ENCODE data around the gene ALDH3A1.

Gene ALDH3A1

GRCh38 chr17:19718613-19719354 is 29.3 kb downstream of the ALDH3A1 start:
- no peak for DNase-seq (ENCODE audit: low read depth)

GRCh38 chr17:19718041-19718612 is 30.0 kb downstream of the ALDH3A1 start:
- DNase-seq (ENCODE audit: low read depth) = no peak

GRCh38 chr17:19717411-19717908 is 30.6 kb downstream of the ALDH3A1 start:
- no peak for DNase-seq (ENCODE audit: low read depth)

- no peak for DNase-seq (ENCODE audit: low read depth)
These were observed 31.1 kb downstream of the ALDH3A1 start for GRCh38 chr17:19717031-19717360.

GRCh38 chr17:19716108-19717030 is 31.7 kb downstream of the ALDH3A1 start, which contains the start of gene SLC47A2:
Gene SLC47A2 (minus strand): TSS chr17:19716584. CDS start chr17:19716555, 29 bp downstream.
- DNase-seq (ENCODE audit: low read depth) = no peak

- DNase-seq (ENCODE audit: low read depth) = no peak
These were observed 33.3 kb downstream of the ALDH3A1 start for GRCh38 chr17:19714542-19715411.

GRCh38 chr17:19713901-19714361 is 34.2 kb downstream of the ALDH3A1 start:
- no peak for DNase-seq (ENCODE audit: low read depth)

GRCh38 chr17:19713462-19713861 is 34.6 kb downstream of the ALDH3A1 start:
- no peak for DNase-seq (ENCODE audit: low read depth)

GRCh38 chr17:19712436-19713004 is 35.6 kb downstream of the ALDH3A1 start:
- no peak for DNase-seq (ENCODE audit: low read depth)

- no peak for DNase-seq (ENCODE audit: low read depth)
These were observed 38.3 kb downstream of the ALDH3A1 start for GRCh38 chr17:19709841-19710240.

- DNase-seq (ENCODE audit: low read depth) = no peak
These were observed 39.5 kb downstream of the ALDH3A1 start for GRCh38 chr17:19708431-19709175.

GRCh38 chr17:19707728-19708221 is 40.3 kb downstream of the ALDH3A1 start:
- no peak for DNase-seq (ENCODE audit: low read depth)

- DNase-seq (ENCODE audit: low read depth) = no peak
These were observed 41.0 kb downstream of the ALDH3A1 start for GRCh38 chr17:19706791-19707727.

- DNase-seq (ENCODE audit: low read depth) = no peak
These were observed 42.0 kb downstream of the ALDH3A1 start for GRCh38 chr17:19705771-19706770.

- no peak for DNase-seq (ENCODE audit: low read depth)
These were observed 42.9 kb downstream of the ALDH3A1 start for GRCh38 chr17:19705201-19705600.

- DNase-seq (ENCODE audit: low read depth) = no peak
These were observed 44.1 kb downstream of the ALDH3A1 start for GRCh38 chr17:19703828-19704613.
